ENCODE data around the gene ZMYM4.

DNA sequence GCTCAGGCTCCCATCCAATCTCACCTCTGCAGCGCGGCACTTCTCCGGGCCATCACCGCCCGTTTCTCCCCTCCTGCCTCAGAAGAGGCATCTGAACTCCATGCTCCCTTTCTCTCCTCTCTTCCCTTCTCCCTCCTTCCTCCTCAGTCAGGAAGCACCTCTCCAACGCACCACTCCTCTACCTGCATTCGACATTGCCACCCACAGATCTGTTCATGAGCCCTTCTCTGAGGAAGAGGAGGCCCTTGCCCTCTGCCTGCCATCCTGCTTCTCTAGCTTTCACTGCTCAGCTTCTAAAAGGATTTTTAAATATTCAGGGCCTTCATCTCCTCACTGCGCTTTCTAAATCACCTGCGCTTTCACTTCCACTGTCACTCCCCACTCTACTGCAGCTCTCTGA, 168.7 kb downstream of the ZMYM4 start:
- TF ChIP-seq, protein P1, sequence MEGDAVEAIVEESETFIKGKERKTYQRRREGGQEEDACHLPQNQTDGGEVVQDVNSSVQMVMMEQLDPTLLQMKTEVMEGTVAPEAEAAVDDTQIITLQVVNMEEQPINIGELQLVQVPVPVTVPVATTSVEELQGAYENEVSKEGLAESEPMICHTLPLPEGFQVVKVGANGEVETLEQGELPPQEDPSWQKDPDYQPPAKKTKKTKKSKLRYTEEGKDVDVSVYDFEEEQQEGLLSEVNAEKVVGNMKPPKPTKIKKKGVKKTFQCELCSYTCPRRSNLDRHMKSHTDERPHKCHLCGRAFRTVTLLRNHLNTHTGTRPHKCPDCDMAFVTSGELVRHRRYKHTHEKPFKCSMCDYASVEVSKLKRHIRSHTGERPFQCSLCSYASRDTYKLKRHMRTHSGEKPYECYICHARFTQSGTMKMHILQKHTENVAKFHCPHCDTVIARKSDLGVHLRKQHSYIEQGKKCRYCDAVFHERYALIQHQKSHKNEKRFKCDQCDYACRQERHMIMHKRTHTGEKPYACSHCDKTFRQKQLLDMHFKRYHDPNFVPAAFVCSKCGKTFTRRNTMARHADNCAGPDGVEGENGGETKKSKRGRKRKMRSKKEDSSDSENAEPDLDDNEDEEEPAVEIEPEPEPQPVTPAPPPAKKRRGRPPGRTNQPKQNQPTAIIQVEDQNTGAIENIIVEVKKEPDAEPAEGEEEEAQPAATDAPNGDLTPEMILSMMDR (IDR thresholded peaks at IDR 0.05) = no peak
- TF ChIP-seq POLR2A (IDR thresholded peaks at IDR 0.05) = no peak

Measured in Peyer's patch (tissue), 4 donors.